HG02943 (cell line): ENCODE results near the gene NUDT1.

Source experiments
- ATAC-seq: cut with Tn5 transposase; IDR thresholded peaks from one replicate; pipeline ENCODE4 v1.9.1; 2021; ENCODE audit warnings: mild to moderate bottlenecking, low read depth, moderate library complexity; ENCODE audit not compliant: unreplicated experiment

Gene NUDT1

GRCh38 chr7:2289111-2289586 lies 47.1 kb downstream of the NUDT1 start:
- no peak for ATAC-seq

GRCh38 chr7:2289621-2290020 lies 47.6 kb downstream of the NUDT1 start:
- no peak for ATAC-seq

- no peak for ATAC-seq
These were observed 48.9 kb downstream of the NUDT1 start for GRCh38 chr7:2290877-2291276.

- no peak for ATAC-seq
These were observed 54.1 kb downstream of the NUDT1 start for GRCh38 chr7:2295936-2296620.

- ATAC-seq, result no peak
These were observed 54.8 kb downstream of the NUDT1 start for GRCh38 chr7:2296832-2297231.

GRCh38 chr7:2299131-2299829 lies 57.3 kb downstream of the NUDT1 start:
- no peak for ATAC-seq

GRCh38 chr7:2299870-2300512 lies 58.0 kb downstream of the NUDT1 start:
- ATAC-seq, result no peak
